IPS DF 6.9 (cell line): Measurements from ENCODE around the gene RAB27B.
"Not testable (repeated sequence)": the region's sequence is repeated elsewhere in the genome, so short reads cannot be mapped to it uniquely, and the experiment has no call there.

ENCODE experiments used
- DNase-seq: peaks from one replicate; pipeline ENCODE4 v3.0.0-alpha.2; 2013; ENCODE audit warnings: low read depth, low spot score
- H3K27ac ChIP-seq: one replicate; pipeline ENCODE4 v1.5.1; 2013; ENCODE audit warnings: low read length, control low read depth
- H3K27me3 ChIP-seq: 2 replicates; pipeline ENCODE4 v1.6.1; 2013; ENCODE audit warnings: mild to moderate bottlenecking, low read length; ENCODE audit not compliant: control insufficient read depth, insufficient read depth
- H3K36me3 ChIP-seq: 2 replicates; pipeline ENCODE4 v1.6.1; 2013; ENCODE audit warnings: low read length; ENCODE audit not compliant: control insufficient read depth, insufficient read depth
- H3K4me1 ChIP-seq: 2 replicates; pipeline ENCODE4 v1.6.1; 2013; ENCODE audit warnings: low read length; ENCODE audit not compliant: control insufficient read depth, insufficient read depth
- H3K4me3 ChIP-seq: 2 replicates; pipeline ENCODE4 v1.5.1; 2013; ENCODE audit warnings: mild to moderate bottlenecking, low read length
- H3K9me3 ChIP-seq: 2 replicates; pipeline ENCODE4 v1.6.1; 2013; ENCODE audit warnings: low read length, inconsistent platforms; ENCODE audit not compliant: control insufficient read depth, insufficient read depth
- WGBS: extraction: QIAGEN DNeasy Blood & Tissue Kit; methylation state at CpG from one replicate; pipeline ENCODE4 v1.1.7; 2013; ENCODE audit warnings: mixed read lengths, missing lambda C conversion rate; ENCODE audit not compliant: insufficient read length, insufficient coverage; 5-methylcytosine and 5-hydroxymethylcytosine counted together

Gene RAB27B

GRCh38 chr18:54835944-54836343, 7.7 kb downstream of the RAB27B start:
- H3K4me1 ChIP-seq = no peaks in the 10 kb centered on the region
- H3K9me3 ChIP-seq = no peaks in the 10 kb centered on the region
- no peak overlapping the region for H3K4me3 ChIP-seq
- no CpG with 5 or more reads among the region's 2 CpGs for WGBS
- no peaks in the 10 kb centered on the region for H3K27me3 ChIP-seq
- H3K27ac ChIP-seq = no peak overlapping the region
- no peak for DNase-seq
- no peaks in the 10 kb centered on the region for H3K36me3 ChIP-seq

GRCh38 chr18:54843314-54843713, 15.0 kb downstream of the RAB27B start:
- H3K9me3 ChIP-seq = no peaks in the 10 kb centered on the region
- no peak overlapping the region for H3K27ac ChIP-seq

GRCh38 chr18:54845787-54846186, 17.5 kb downstream of the RAB27B start:
- Histone ChIP-seq H3K9me3 (no peaks in the 10 kb centered on the region), H3K27ac (no peak overlapping the region), H3K36me3 (no peaks in the 10 kb centered on the region), H3K4me3 (no peak overlapping the region), H3K27me3 (no peaks in the 10 kb centered on the region), H3K4me1 (no peaks in the 10 kb centered on the region)
- DNase-seq = no peak
- WGBS = no CpG with 5 or more reads among the region's 2 CpGs

More at GRCh38 chr18:54843314-54843713, 15.0 kb downstream of the RAB27B start:
- Histone ChIP-seq H3K36me3 (no peaks in the 10 kb centered on the region), H3K27me3 (no peaks in the 10 kb centered on the region), H3K4me3 (no peak overlapping the region), H3K4me1 (no peaks in the 10 kb centered on the region)
- no peak for DNase-seq
- no CpG with 5 or more reads among the region's 2 CpGs for WGBS

GRCh38 chr18:54848121-54848520, 19.8 kb downstream of the RAB27B start:
- Histone ChIP-seq H3K36me3 (no peaks in the 10 kb centered on the region), H3K4me3 (no peak overlapping the region), H3K27me3 (no peaks in the 10 kb centered on the region), H3K27ac (no peak overlapping the region), H3K4me1 (no peaks in the 10 kb centered on the region), H3K9me3 (no peaks in the 10 kb centered on the region)
- no CpG with 5 or more reads among the region's 1 CpG for WGBS
- no peak for DNase-seq

- Histone ChIP-seq H3K36me3 (no peaks in the 10 kb centered on the region), H3K4me3 (no peak overlapping the region), H3K27me3 (no peaks in the 10 kb centered on the region), H3K9me3 (no peaks in the 10 kb centered on the region), H3K27ac (no peak overlapping the region), H3K4me1 (no peaks in the 10 kb centered on the region)
- DNase-seq = no peak
- no CpG with 5 or more reads among the region's 2 CpGs for WGBS
Measured at GRCh38 chr18:54849683-54850082, 21.4 kb downstream of the RAB27B start.

GRCh38 chr18:54850598-54850997, 22.3 kb downstream of the RAB27B start:
- no peaks in the 10 kb centered on the region for H3K36me3 ChIP-seq
- H3K27ac ChIP-seq = no peak overlapping the region
- no CpG with 5 or more reads among the region's 3 CpGs for WGBS
- no peak for DNase-seq
- H3K4me1 ChIP-seq = 0 out of 2 replicates have a peak, but pooled peaks cover 1% of the 10 kb centered on the region
- no peaks in the 10 kb centered on the region for H3K27me3 ChIP-seq
- no peaks in the 10 kb centered on the region for H3K9me3 ChIP-seq
- no peak overlapping the region for H3K4me3 ChIP-seq

GRCh38 chr18:54852780-54853675, 24.8 kb downstream of the RAB27B start:
- DNase-seq = no peak
- Histone ChIP-seq H3K36me3 (no peaks in the 10 kb centered on the region), H3K27me3 (no peaks in the 10 kb centered on the region), H3K4me1 (0 out of 2 replicates have a peak, but pooled peaks cover 1% of the 10 kb centered on the region), H3K27ac (no peak overlapping the region), H3K9me3 (no peaks in the 10 kb centered on the region), H3K4me3 (no peak overlapping the region)
- no CpG with 5 or more reads among the region's 6 CpGs for WGBS

GRCh38 chr18:54855050-54855449, 26.8 kb downstream of the RAB27B start:
- DNase-seq, H3K27me3 ChIP-seq, H3K27ac ChIP-seq, H3K4me3 ChIP-seq, H3K9me3 ChIP-seq, H3K4me1 ChIP-seq, H3K36me3 ChIP-seq: not testable (repeated sequence)
- no CpG with 5 or more reads among the region's 3 CpGs for WGBS

- Histone ChIP-seq H3K4me3 (no peak overlapping the region), H3K36me3 (no peaks in the 10 kb centered on the region), H3K9me3 (no peaks in the 10 kb centered on the region), H3K27me3 (no peaks in the 10 kb centered on the region), H3K27ac (no peak overlapping the region), H3K4me1 (peaks cover 1% of the 10 kb centered on the region; the same call in 1 of the 2 replicates)
- WGBS = no CpG with 5 or more reads among the region's 2 CpGs
- no peak for DNase-seq
Measured at GRCh38 chr18:54856105-54856646, 27.9 kb downstream of the RAB27B start.

GRCh38 chr18:54857499-54857898, 29.2 kb downstream of the RAB27B start:
- DNase-seq = no peak
- no CpG with 5 or more reads among the region's 3 CpGs for WGBS
- Histone ChIP-seq H3K4me1 (peaks cover 1% of the 10 kb centered on the region; the same call in 1 of the 2 replicates), H3K36me3 (no peaks in the 10 kb centered on the region), H3K4me3 (no peak overlapping the region), H3K9me3 (no peaks in the 10 kb centered on the region), H3K27ac (no peak overlapping the region), H3K27me3 (no peaks in the 10 kb centered on the region)
